H1 (cell line): ENCODE results near the gene HHAT. TPM values are rescaled to one million over a fixed set of nuclear protein-coding genes. Genes with fewer than 3 reads are reported as not detected.

Experiments
- CHD1 ChIP-seq: IDR thresholded peaks from 2 replicates; pipeline ENCODE4 v1.6.1; 2012; ENCODE audit warnings: low read depth, low read length, improper control_type of control experiment
- MAFK ChIP-seq: IDR thresholded peaks from 2 replicates; pipeline ENCODE4 v1.6.1; 2012; ENCODE audit warnings: low read depth, mild to moderate bottlenecking, improper control_type of control experiment, low read length
- SP1 ChIP-seq: IDR thresholded peaks from 2 replicates; pipeline ENCODE4 v1.6.1; 2011; ENCODE audit warnings: low read depth, low read length
- SP4 ChIP-seq: IDR thresholded peaks from 2 replicates; pipeline ENCODE4 v1.6.1; 2012; ENCODE audit warnings: low read length, inconsistent platforms
- polyA plus RNA-seq, 7 experiments: library from polyadenylated mRNA; depleted of rRNA in 3 of 7; stranded (reverse) in 5 of 7; unstranded in 2 of 7; fragments of >200 nt in 5 of 7; fragments of 200-250 nt in 2 of 7; gene quantifications; 1 replicate in 5 of 7; 2 replicates in 1 of 7; 4 replicates in 1 of 7; pipeline versions ENCODE4 v1.2.1 to v1.2.3, GENCODE V29; 2011 to 2013; ENCODE audit warnings: missing spikeins in 2 of 7, mixed read lengths in 2 of 7
- total RNA-seq: library from RNA; stranded (reverse); fragmentation: NEBNext Ultra II Directional; extraction: Animal tissue kit (Norgen Biotek cat#: 25700); gene quantifications from 2 replicates; pipeline ENCODE4 v1.2.1, GENCODE V29; 2021
- TF ChIP-seq, protein P1 (sequence below): IDR thresholded peaks from 2 replicates; pipeline ENCODE4 v1.6.1; 2012; ENCODE audit warnings: inconsistent platforms

Gene HHAT
- total and polyA plus RNA-seq, 2 of the 8 experiments (the other 6 are each of a cell fraction or from before 2014, with no cell fraction given) = 0.15 to 0.51 TPM

DNA sequence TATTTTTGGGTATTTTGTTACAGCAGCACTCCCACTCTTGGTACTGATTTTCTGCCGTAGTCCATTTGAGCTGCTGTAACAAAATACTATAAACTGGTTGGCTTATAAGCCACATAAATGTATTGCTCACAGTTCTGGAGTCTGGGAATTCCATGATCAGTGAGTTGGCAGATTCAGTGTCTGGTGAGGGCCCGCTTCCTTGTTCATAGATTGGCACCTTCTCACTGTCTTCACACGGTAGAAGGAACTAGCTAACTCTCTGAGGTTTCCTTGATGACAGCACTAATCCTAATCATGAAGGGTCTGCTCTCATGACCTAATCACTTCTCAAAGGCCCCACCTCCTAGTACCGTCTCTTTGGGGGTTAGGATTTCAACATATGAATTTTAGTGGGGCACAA is 85.2 kb downstream of the HHAT start (continued):
- TF ChIP-seq, protein P1, sequence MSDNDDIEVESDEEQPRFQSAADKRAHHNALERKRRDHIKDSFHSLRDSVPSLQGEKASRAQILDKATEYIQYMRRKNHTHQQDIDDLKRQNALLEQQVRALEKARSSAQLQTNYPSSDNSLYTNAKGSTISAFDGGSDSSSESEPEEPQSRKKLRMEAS = no peak
- TF ChIP-seq SP4 = no peak
- TF ChIP-seq CHD1 = no peak
- no peak for TF ChIP-seq MAFK
- TF ChIP-seq SP1 = no peak
